Measurements from ENCODE around the gene CLN3. TPM values are rescaled to one million over a fixed set of nuclear protein-coding genes. Genes with fewer than 3 reads are reported as not detected.
A peak's percentile ranks its signal among the peaks of the same experiment; 100 is the strongest.

Gene CLN3
- total and polyA plus RNA-seq, 2 of the 13 experiments (the other 11 are each of a cell fraction or from before 2014, with no cell fraction given), result 23.4 to 46.8 TPM

DNA sequence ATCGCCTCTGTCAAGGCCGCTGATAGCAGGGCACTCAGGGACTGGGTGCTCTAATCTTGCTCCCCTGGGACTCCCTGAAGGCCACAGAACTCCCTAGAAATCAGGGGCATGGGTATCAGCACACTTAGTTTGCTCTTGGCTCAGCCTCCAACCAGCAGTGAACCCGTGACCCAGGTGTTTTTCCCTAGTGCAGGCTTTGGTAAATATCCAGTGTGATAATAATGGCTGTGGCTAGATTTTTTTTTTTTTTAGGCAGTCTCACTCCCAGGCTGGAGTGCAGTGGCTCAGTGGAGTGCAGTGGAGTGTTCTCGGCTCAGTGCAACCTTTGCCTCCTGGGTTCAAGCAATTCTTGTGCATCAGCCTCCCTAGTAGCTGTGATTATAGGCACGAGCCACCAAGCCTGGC, 36.6 kb upstream of the CLN3 start (continued):
- TF ChIP-seq GZF1 (CRISPR knock-in tag; IDR thresholded peaks at IDR 0.05) (no peak), HHEX (CRISPR knock-in tag; IDR thresholded peaks at IDR 0.05) (no peak), MXD4 (CRISPR knock-in tag; IDR thresholded peaks at IDR 0.05) (0 out of 2 replicates have a peak, but pooled peaks have one; percentile 22), HNRNPK (IDR thresholded peaks at IDR 0.05; ENCODE audit: low read depth, low read length, poor library complexity, severe bottlenecking) (no peak), FOSL1 (CRISPR knock-in tag; IDR thresholded peaks at IDR 0.05; ENCODE audit: borderline replicate concordance) (no peak), ZNF468 (CRISPR knock-in tag; IDR thresholded peaks at IDR 0.05) (no peak), KAT7 (CRISPR knock-in tag; IDR thresholded peaks at IDR 0.05; ENCODE audit: borderline replicate concordance) (no peak; the same call in 1 of the 2 replicates), RARG (CRISPR knock-in tag; IDR thresholded peaks at IDR 0.05; ENCODE audit: low read depth) (no peak), EEA1 (CRISPR knock-in tag; IDR thresholded peaks at IDR 0.05; ENCODE audit: borderline replicate concordance) (no peak), FOXC1 (CRISPR knock-in tag; IDR thresholded peaks at IDR 0.05; ENCODE audit: borderline replicate concordance) (no peak; the same call in 1 of the 2 replicates), PHB2 (IDR thresholded peaks at IDR 0.05; ENCODE audit: partially characterized antibody) (no peak), ZNF781 (CRISPR knock-in tag; IDR thresholded peaks at IDR 0.05; ENCODE audit: borderline replicate concordance, not compliant biosample characterization) (no peak), ZC3H4 (CRISPR knock-in tag; IDR thresholded peaks at IDR 0.05; ENCODE audit: borderline replicate concordance) (no peak), REXO4 (CRISPR knock-in tag; IDR thresholded peaks at IDR 0.05; ENCODE audit: borderline replicate concordance) (no peak), RXRA (CRISPR knock-in tag; IDR thresholded peaks at IDR 0.05) (peak; percentile 57; the same call in 1 of the 2 replicates), MZF1 (CRISPR knock-in tag; IDR thresholded peaks at IDR 0.05; ENCODE audit: borderline replicate concordance) (no peak)
- TF ChIP-seq, protein P1, sequence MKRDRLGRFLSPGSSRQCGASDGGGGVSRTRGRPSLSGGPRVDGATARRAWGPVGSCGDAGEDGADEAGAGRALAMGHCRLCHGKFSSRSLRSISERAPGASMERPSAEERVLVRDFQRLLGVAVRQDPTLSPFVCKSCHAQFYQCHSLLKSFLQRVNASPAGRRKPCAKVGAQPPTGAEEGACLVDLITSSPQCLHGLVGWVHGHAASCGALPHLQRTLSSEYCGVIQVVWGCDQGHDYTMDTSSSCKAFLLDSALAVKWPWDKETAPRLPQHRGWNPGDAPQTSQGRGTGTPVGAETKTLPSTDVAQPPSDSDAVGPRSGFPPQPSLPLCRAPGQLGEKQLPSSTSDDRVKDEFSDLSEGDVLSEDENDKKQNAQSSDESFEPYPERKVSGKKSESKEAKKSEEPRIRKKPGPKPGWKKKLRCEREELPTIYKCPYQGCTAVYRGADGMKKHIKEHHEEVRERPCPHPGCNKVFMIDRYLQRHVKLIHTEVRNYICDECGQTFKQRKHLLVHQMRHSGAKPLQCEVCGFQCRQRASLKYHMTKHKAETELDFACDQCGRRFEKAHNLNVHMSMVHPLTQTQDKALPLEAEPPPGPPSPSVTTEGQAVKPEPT (CRISPR knock-in tag; IDR thresholded peaks at IDR 0.05; ENCODE audit: low read depth), result no peak
- TF ChIP-seq, protein P2, sequence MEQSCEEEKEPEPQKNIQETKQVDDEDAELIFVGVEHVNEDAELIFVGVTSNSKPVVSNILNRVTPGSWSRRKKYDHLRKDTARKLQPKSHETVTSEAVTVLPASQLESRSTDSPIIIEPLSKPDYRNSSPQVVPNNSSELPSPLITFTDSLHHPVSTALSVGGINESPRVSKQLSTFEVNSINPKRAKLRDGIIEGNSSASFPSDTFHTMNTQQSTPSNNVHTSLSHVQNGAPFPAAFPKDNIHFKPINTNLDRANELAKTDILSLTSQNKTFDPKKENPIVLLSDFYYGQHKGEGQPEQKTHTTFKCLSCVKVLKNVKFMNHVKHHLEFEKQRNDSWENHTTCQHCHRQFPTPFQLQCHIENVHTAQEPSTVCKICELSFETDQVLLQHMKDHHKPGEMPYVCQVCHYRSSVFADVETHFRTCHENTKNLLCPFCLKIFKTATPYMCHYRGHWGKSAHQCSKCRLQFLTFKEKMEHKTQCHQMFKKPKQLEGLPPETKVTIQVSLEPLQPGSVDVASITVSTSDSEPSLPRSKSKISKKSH (CRISPR knock-in tag; IDR thresholded peaks at IDR 0.05; ENCODE audit: borderline replicate concordance), result no peak
- TF ChIP-seq, protein P3, sequence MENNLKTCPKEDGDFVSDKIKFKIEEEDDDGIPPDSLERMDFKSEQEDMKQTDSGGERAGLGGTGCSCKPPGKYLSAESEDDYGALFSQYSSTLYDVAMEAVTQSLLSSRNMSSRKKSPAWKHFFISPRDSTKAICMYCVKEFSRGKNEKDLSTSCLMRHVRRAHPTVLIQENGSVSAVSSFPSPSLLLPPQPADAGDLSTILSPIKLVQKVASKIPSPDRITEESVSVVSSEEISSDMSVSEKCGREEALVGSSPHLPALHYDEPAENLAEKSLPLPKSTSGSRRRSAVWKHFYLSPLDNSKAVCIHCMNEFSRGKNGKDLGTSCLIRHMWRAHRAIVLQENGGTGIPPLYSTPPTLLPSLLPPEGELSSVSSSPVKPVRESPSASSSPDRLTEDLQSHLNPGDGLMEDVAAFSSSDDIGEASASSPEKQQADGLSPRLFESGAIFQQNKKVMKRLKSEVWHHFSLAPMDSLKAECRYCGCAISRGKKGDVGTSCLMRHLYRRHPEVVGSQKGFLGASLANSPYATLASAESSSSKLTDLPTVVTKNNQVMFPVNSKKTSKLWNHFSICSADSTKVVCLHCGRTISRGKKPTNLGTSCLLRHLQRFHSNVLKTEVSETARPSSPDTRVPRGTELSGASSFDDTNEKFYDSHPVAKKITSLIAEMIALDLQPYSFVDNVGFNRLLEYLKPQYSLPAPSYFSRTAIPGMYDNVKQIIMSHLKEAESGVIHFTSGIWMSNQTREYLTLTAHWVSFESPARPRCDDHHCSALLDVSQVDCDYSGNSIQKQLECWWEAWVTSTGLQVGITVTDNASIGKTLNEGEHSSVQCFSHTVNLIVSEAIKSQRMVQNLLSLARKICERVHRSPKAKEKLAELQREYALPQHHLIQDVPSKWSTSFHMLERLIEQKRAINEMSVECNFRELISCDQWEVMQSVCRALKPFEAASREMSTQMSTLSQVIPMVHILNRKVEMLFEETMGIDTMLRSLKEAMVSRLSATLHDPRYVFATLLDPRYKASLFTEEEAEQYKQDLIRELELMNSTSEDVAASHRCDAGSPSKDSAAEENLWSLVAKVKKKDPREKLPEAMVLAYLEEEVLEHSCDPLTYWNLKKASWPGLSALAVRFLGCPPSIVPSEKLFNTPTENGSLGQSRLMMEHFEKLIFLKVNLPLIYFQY (CRISPR knock-in tag; IDR thresholded peaks at IDR 0.05; ENCODE audit: borderline replicate concordance), result no peak; the same call in 1 of the 2 replicates
- TF ChIP-seq, protein P4, sequence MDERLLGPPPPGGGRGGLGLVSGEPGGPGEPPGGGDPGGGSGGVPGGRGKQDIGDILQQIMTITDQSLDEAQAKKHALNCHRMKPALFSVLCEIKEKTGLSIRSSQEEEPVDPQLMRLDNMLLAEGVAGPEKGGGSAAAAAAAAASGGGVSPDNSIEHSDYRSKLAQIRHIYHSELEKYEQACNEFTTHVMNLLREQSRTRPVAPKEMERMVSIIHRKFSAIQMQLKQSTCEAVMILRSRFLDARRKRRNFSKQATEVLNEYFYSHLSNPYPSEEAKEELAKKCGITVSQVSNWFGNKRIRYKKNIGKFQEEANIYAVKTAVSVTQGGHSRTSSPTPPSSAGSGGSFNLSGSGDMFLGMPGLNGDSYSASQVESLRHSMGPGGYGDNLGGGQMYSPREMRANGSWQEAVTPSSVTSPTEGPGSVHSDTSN (CRISPR knock-in tag; IDR thresholded peaks at IDR 0.05), result no peak
- TF ChIP-seq, protein P5, sequence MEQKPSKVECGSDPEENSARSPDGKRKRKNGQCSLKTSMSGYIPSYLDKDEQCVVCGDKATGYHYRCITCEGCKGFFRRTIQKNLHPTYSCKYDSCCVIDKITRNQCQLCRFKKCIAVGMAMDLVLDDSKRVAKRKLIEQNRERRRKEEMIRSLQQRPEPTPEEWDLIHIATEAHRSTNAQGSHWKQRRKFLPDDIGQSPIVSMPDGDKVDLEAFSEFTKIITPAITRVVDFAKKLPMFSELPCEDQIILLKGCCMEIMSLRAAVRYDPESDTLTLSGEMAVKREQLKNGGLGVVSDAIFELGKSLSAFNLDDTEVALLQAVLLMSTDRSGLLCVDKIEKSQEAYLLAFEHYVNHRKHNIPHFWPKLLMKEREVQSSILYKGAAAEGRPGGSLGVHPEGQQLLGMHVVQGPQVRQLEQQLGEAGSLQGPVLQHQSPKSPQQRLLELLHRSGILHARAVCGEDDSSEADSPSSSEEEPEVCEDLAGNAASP (CRISPR knock-in tag; IDR thresholded peaks at IDR 0.05; ENCODE audit: borderline replicate concordance), result no peak

All from HepG2 (cell line).